SU-DHL-6 (cell line): ENCODE measurements around the gene LMTK3.

Source experiments
- H2AFZ ChIP-seq: fragments of 200-600 bp; sonication (generic); 2 replicates; pipeline ENCODE4 v1.6.1; 2014; ENCODE audit warnings: low read depth, mild to moderate bottlenecking, moderate library complexity, mixed read lengths, antibody characterized with exemption, low read length; ENCODE audit not compliant: severe bottlenecking
- H3F3A ChIP-seq: fragments of 200-600 bp; shearing (Covaris generic); 2 replicates; pipeline ENCODE4 v1.6.0; 2016; ENCODE audit warnings: antibody characterized with exemption, mild to moderate bottlenecking; ENCODE audit not compliant: insufficient read depth
- H3K27ac ChIP-seq: fragments of 200-600 bp; sonication (generic); 2 replicates; pipeline ENCODE4 v1.5.1; 2016; ENCODE audit warnings: low read depth, mild to moderate bottlenecking, low read length, moderate library complexity, mixed read lengths
- H3K27me3 ChIP-seq: fragments of 200-600 bp; sonication (generic), shearing (Covaris generic); 2 replicates; pipeline ENCODE4 v1.6.0; 2014; ENCODE audit warnings: mild to moderate bottlenecking, low read length
- H3K36me3 ChIP-seq: fragments of 200-600 bp; sonication (generic); 2 replicates; pipeline ENCODE4 v1.6.1; 2014; ENCODE audit warnings: mild to moderate bottlenecking, low read length, mixed read lengths
- H3K4me2 ChIP-seq: fragments of 300-600, 200-600 bp; shearing (Covaris generic), sonication (generic); 2 replicates; pipeline ENCODE4 v1.6.0; 2014; ENCODE audit warnings: low read length, low read depth, mild to moderate bottlenecking; ENCODE audit not compliant: poor library complexity, severe bottlenecking
- H3K4me3 ChIP-seq: fragments of 200-600 bp; sonication (generic); 2 replicates; pipeline ENCODE4 v1.5.1; 2014; ENCODE audit warnings: antibody characterized with exemption, low read length, mild to moderate bottlenecking, mixed read lengths; ENCODE audit not compliant: insufficient read depth, poor library complexity, severe bottlenecking
- H3K79me2 ChIP-seq: fragments of 200-600 bp; sonication (generic); 2 replicates; pipeline ENCODE4 v1.6.1; 2014; ENCODE audit warnings: mild to moderate bottlenecking, low read length, moderate library complexity; ENCODE audit not compliant: insufficient read depth
- H3K9ac ChIP-seq: fragments of 200-600 bp; sonication (generic); 2 replicates; pipeline ENCODE4 v1.7.0; 2014; ENCODE audit warnings: mild to moderate bottlenecking, low read length
- H3K9me2 ChIP-seq: fragments of 200-600 bp; sonication (generic); replicated peaks from 2 replicates; pipeline ENCODE4 v1.6.1; 2014; ENCODE audit warnings: low read length; ENCODE audit not compliant: insufficient read depth
- H3K9me3 ChIP-seq: fragments of 200-600 bp; sonication (generic); 2 replicates; pipeline ENCODE4 v1.6.1; 2014; ENCODE audit warnings: low read length, mixed read lengths; ENCODE audit not compliant: insufficient read depth
- H4K20me1 ChIP-seq: fragments of 200-600 bp; sonication (generic); 2 replicates; pipeline ENCODE4 v1.6.1; 2014; ENCODE audit warnings: low read depth, mild to moderate bottlenecking, antibody characterized with exemption, low read length, moderate library complexity, mixed read lengths
- CTCF ChIP-seq: fragments of 200-600 bp; sonication (generic); IDR thresholded peaks from one replicate; pipeline ENCODE4 v1.5.1; 2017; ENCODE audit warnings: antibody characterized with exemption, mild to moderate bottlenecking, low read length, moderate library complexity; ENCODE audit not compliant: insufficient read depth, poor library complexity, severe bottlenecking
- EZH2phosphoT487 ChIP-seq: fragments of 200-600 bp; sonication (generic), shearing (Covaris generic); conservative IDR thresholded peaks from 2 replicates; pipeline ENCODE4 v1.6.1; 2018; ENCODE audit warnings: mild to moderate bottlenecking, antibody characterized with exemption, low read length, moderate library complexity, mixed read lengths

Gene LMTK3

GRCh38 chr19:48511800-48512503 is at the start of gene LMTK3:
LMTK3 (minus strand) TSS chr19:48511835; CDS start chr19:48511576, 259 bp downstream.
- H2AFZ ChIP-seq, result peak within 1 kb of the TSS; percentile 87
- H3K27ac ChIP-seq, result no peak within 1 kb of the TSS
- TF ChIP-seq EZH2phosphoT487, result no peak
- no peak for TF ChIP-seq CTCF
- H3K9me3 ChIP-seq, result no peaks in the 10 kb centered on the region
- H3K9me2 ChIP-seq, result no peaks in the 10 kb centered on the region
- peaks cover 8% of the 10 kb centered on the region for H3F3A ChIP-seq
- H3K79me2 ChIP-seq, result no peaks in the 10 kb centered on the region
- H3K27me3 ChIP-seq, result no peaks in the 10 kb centered on the region
- no peaks in the 10 kb centered on the region for H4K20me1 ChIP-seq
- H3K4me3 ChIP-seq, result peak within 1 kb of the TSS; percentile 74
- peak within 1 kb of the TSS; percentile 84 for H3K4me2 ChIP-seq
- no peaks in the 10 kb centered on the region for H3K36me3 ChIP-seq
- H3K9ac ChIP-seq, result peak within 1 kb of the TSS; percentile 77; the same call in 1 of the 2 replicates

GRCh38 chr19:48561412-48561811 is 49.8 kb upstream of the LMTK3 start:
- Histone ChIP-seq H3K79me2 (no peaks in the 10 kb centered on the region), H3K4me3 (no peak overlapping the region), H3K4me2 (no peak overlapping the region), H3K36me3 (no peaks in the 10 kb centered on the region), H3K27ac (no peak overlapping the region), H3K9me3 (no peaks in the 10 kb centered on the region), H2AFZ (no peak overlapping the region), H3K9me2 (no peaks in the 10 kb centered on the region), H3F3A (no peaks in the 10 kb centered on the region), H4K20me1 (no peaks in the 10 kb centered on the region), H3K27me3 (no peaks in the 10 kb centered on the region), H3K9ac (no peak overlapping the region)
- TF ChIP-seq EZH2phosphoT487, result no peak
- no peak for TF ChIP-seq CTCF

- H3K27ac ChIP-seq, result no peak overlapping the region
Observed at GRCh38 chr19:48560095-48560530, 48.5 kb upstream of the LMTK3 start.

More at GRCh38 chr19:48560095-48560530, 48.5 kb upstream of the LMTK3 start:
- no peaks in the 10 kb centered on the region for H3K79me2 ChIP-seq
- H4K20me1 ChIP-seq, result no peaks in the 10 kb centered on the region
- H3K9me2 ChIP-seq, result no peaks in the 10 kb centered on the region
- H2AFZ ChIP-seq, result no peak overlapping the region
- no peak overlapping the region for H3K4me3 ChIP-seq
- TF ChIP-seq EZH2phosphoT487 (no peak), CTCF (no peak)
- H3K4me2 ChIP-seq, result no peak overlapping the region
- no peaks in the 10 kb centered on the region for H3F3A ChIP-seq
- no peak overlapping the region for H3K9ac ChIP-seq
- no peaks in the 10 kb centered on the region for H3K9me3 ChIP-seq
- no peaks in the 10 kb centered on the region for H3K36me3 ChIP-seq
- no peaks in the 10 kb centered on the region for H3K27me3 ChIP-seq
